HCT116 (cell line): ENCODE measurements around the gene SMTNL2. TPM values are rescaled to one million over a fixed set of nuclear protein-coding genes. Genes with fewer than 3 reads are reported as not detected.
A peak's percentile ranks its signal among the peaks of the same experiment; 100 is the strongest.

Experiments
- ATAC-seq: fragments of 200-7000 bp; cut with Tn5 transposase; 2 replicates; pipeline ENCODE4 v1.9.1; 2020; ENCODE audit warnings: mild to moderate bottlenecking, moderate library complexity
- Bru-seq: library from RNA; stranded (reverse); fragments of 400-500 nt; gene quantifications from one replicate; lab custom pipeline; 2021; lab: Mats Ljungman, UMichigan
- BruChase-seq, 2 experiments: library from RNA; stranded (reverse); fragments of 400-500 nt; gene quantifications; one replicate each; lab custom pipeline; 2021; lab: Mats Ljungman, UMichigan
- BruUV-seq: library from RNA; stranded (reverse); fragments of 400-500 nt; replicated peaks from 2 replicates; lab custom pipeline; 2021; lab: Mats Ljungman, UMichigan
- CTCF ChIA-PET: fragments of 300-600 bp; sonication (Branson Sonifier 250); formaldehyde crosslinking; loops from one replicate; lab custom pipeline; 2021; ENCODE audit warnings: antibody characterized with exemption; lab: Charles Lee
- POLR2A ChIA-PET: fragments of 300-600, 350-600 bp; sonication (Branson Sonifier 250); formaldehyde crosslinking; loops from one replicate; lab custom pipeline; 2021; ENCODE audit warnings: antibody characterized with exemption; lab: Charles Lee
- RAD21 ChIA-PET, 2 experiments: fragments of 300-600 bp; sonication (Branson Sonifier 250); formaldehyde crosslinking; loops; one replicate each; lab custom pipeline; 2023; ENCODE audit warnings: low total read pairs in 2 of 2; ENCODE audit not compliant: uncharacterized antibody in 2 of 2, unreplicated experiment in 2 of 2, low non-redundant PET in 1 of 2; lab: Charles Lee
- DNase-seq: peaks from one replicate; pipeline ENCODE4 v3.0.0-alpha.2; 2010; ENCODE audit warnings: low read depth, low spot score
- H2AFZ ChIP-seq: fragments of 200-600 bp; shearing (Covaris generic), sonication (generic); 2 replicates; pipeline ENCODE4 v1.6.1; 2017; ENCODE audit warnings: low read depth, mixed run types, mixed read lengths, antibody characterized with exemption, low read length; ENCODE audit not compliant: poor library complexity, severe bottlenecking
- H3K27ac ChIP-seq: 2 replicates; pipeline ENCODE4 v1.5.1; 2012; ENCODE audit warnings: low read depth, low read length
- H3K27me3 ChIP-seq: fragments of 200-600 bp; sonication (generic); 2 replicates; pipeline ENCODE4 v1.6.1; 2016; ENCODE audit warnings: mixed run types, low read length, mixed read lengths; ENCODE audit not compliant: insufficient read depth
- H3K36me3 ChIP-seq, 2 experiments: fragments of 200-500 bp in 1 of 2; fragments of 200-600 bp in 1 of 2; sonication (Bioruptor generic) in 1 of 2; sonication (generic) in 1 of 2; 2 replicates each; pipeline versions ENCODE4 v1.5.1 to v1.6.1; 2014 to 2016; ENCODE audit warnings: low read length in 2 of 2, inconsistent platforms in 1 of 2, mixed read lengths in 1 of 2, mixed run types in 1 of 2; ENCODE audit not compliant: insufficient read depth in 2 of 2, control insufficient read depth in 1 of 2
- H3K4me1 ChIP-seq, 2 experiments: fragments of 200-600 bp in 1 of 2; sonication (generic) in 1 of 2; 2 replicates each; pipeline versions ENCODE4 v1.5.1 to v1.6.1; 2012 to 2017; ENCODE audit warnings: low read length in 2 of 2, inconsistent platforms in 1 of 2, mild to moderate bottlenecking in 1 of 2, mixed read lengths in 1 of 2, mixed run types in 1 of 2, moderate library complexity in 1 of 2; ENCODE audit not compliant: insufficient read depth in 2 of 2, control insufficient read depth in 1 of 2
- H3K4me2 ChIP-seq: fragments of 200-600 bp; sonication (generic); 2 replicates; pipeline ENCODE4 v1.6.1; 2017; ENCODE audit warnings: mixed run types, low read length, mixed read lengths
- H3K4me3 ChIP-seq, 2 experiments: fragments of 200-600 bp in 1 of 2; sonication (generic) in 1 of 2; replicated peaks in 1 of 2; 2 replicates each; pipeline ENCODE4 v1.5.1; 2011 to 2016; ENCODE audit warnings: low read length in 2 of 2, control low read depth in 1 of 2, low read depth in 1 of 2, mild to moderate bottlenecking in 1 of 2, mixed read lengths in 1 of 2, mixed run types in 1 of 2
- H3K79me2 ChIP-seq: fragments of 200-600 bp; sonication (generic); 2 replicates; pipeline ENCODE4 v1.6.1; 2017; ENCODE audit warnings: mild to moderate bottlenecking, mixed run types, low read length, moderate library complexity, mixed read lengths; ENCODE audit not compliant: insufficient read depth
- H3K9ac ChIP-seq: fragments of 200-600 bp; sonication (generic); 2 replicates; pipeline ENCODE4 v1.6.1; 2016; ENCODE audit warnings: low read length, mixed read lengths
- H3K9me2 ChIP-seq: fragments of 200-600 bp; sonication (generic), shearing (Covaris generic); 2 replicates; pipeline ENCODE4 v1.6.1; 2017; ENCODE audit warnings: mixed run types, mild to moderate bottlenecking, moderate library complexity; ENCODE audit not compliant: insufficient read depth
- H3K9me3 ChIP-seq, 2 experiments: fragments of 200-500 bp in 1 of 2; fragments of 200-600 bp in 1 of 2; sonication (Bioruptor generic) in 1 of 2; sonication (generic) in 1 of 2; 2 replicates each; pipeline ENCODE4 v1.6.1; 2014 to 2017; ENCODE audit warnings: low read length in 2 of 2, mixed read lengths in 2 of 2, inconsistent platforms in 1 of 2, low read depth in 1 of 2, mild to moderate bottlenecking in 1 of 2, mixed run types in 1 of 2, moderate library complexity in 1 of 2; ENCODE audit not compliant: control insufficient read depth in 1 of 2, insufficient read depth in 1 of 2
- H4K20me1 ChIP-seq: fragments of 200-600 bp; sonication (generic), shearing (Covaris generic); 2 replicates; pipeline ENCODE4 v1.6.1; 2017; ENCODE audit warnings: mixed run types, mild to moderate bottlenecking, moderate library complexity; ENCODE audit not compliant: insufficient read depth
- CEBPB ChIP-seq: IDR thresholded peaks from 2 replicates; pipeline ENCODE4 v1.6.1; 2012; ENCODE audit warnings: low read depth
- EGR1 ChIP-seq: IDR thresholded peaks from 2 replicates; pipeline ENCODE4 v1.6.1; 2012; ENCODE audit warnings: low read depth
- MAX ChIP-seq: IDR thresholded peaks from 2 replicates; pipeline ENCODE4 v1.6.1; 2012
- POLR2AphosphoS5 ChIP-seq: IDR thresholded peaks from 2 replicates; pipeline ENCODE4 v1.6.1; 2011; ENCODE audit warnings: mild to moderate bottlenecking, low read depth, low read length, moderate library complexity
- ZFX ChIP-seq: fragments of 450-650 bp; IDR thresholded peaks from 2 replicates; pipeline ENCODE4 v1.6.1; 2017
- ZNF274 ChIP-seq: fragments of 200-500 bp; sonication (Bioruptor generic); IDR thresholded peaks from 2 replicates; pipeline ENCODE4 v1.6.1; 2014; ENCODE audit warnings: mild to moderate bottlenecking, low read depth, low read length, inconsistent platforms
- intact Hi-C: fragments of 100-400 bp; cut with micrococcal nuclease; formaldehyde crosslinking; loops from 2 replicates; pipeline ENCODE4 v1.10.0; 2022
- long read RNA-seq: library from polyadenylated mRNA; unstranded; transcript quantifications from one replicate; pipeline ENCODE4 v2.0.0, GENCODE V29; 2021; ENCODE audit not compliant: unreplicated experiment
- polyA plus RNA-seq: library from polyadenylated mRNA; unstranded; fragments of >200 nt; gene quantifications from 2 replicates; pipeline ENCODE4 v1.2.1, GENCODE V29; 2012; ENCODE audit warnings: missing spikeins
- total RNA-seq: library from RNA; stranded (reverse); gene quantifications from one replicate; pipeline ENCODE4 v1.2.1, GENCODE V29; 2021; ENCODE audit not compliant: unreplicated experiment
- TF ChIP-seq, protein P1 (sequence below), 3 experiments: fragments of 200-600 bp in 1 of 3; sonication (generic) in 1 of 3; IDR thresholded peaks in 2 of 3; conservative IDR thresholded peaks in 1 of 3; 2 replicates each; pipeline ENCODE4 v1.5.1; 2012 to 2017; ENCODE audit warnings: low read depth in 2 of 3, low read length in 2 of 3, antibody characterized with exemption in 1 of 3, borderline replicate concordance in 1 of 3, control low read depth in 1 of 3, mild to moderate bottlenecking in 1 of 3, mixed read lengths in 1 of 3, mixed run types in 1 of 3, moderate library complexity in 1 of 3; ENCODE audit not compliant: insufficient read depth in 1 of 3

The SMTNL2 gene
- total RNA-seq (2.3 TPM), Bru-seq, nascent RNA (percentile 27 among the genes with signal in this experiment), BruChase-seq, experiment 1, labeled RNA remaining after a 6-hour chase (percentile 14 among the genes with signal in this experiment), BruChase-seq, experiment 2, labeled RNA remaining after a 2-hour chase (percentile 23 among the genes with signal in this experiment)
- polyA plus RNA-seq: 1.2 and 1.7 TPM in 2 replicates
- long read RNA-seq, partial matches to known transcripts: 0 of 6 reads
- long read RNA-seq, other reads (novel, unspliced or antisense): 5 of 6 reads

DNA sequence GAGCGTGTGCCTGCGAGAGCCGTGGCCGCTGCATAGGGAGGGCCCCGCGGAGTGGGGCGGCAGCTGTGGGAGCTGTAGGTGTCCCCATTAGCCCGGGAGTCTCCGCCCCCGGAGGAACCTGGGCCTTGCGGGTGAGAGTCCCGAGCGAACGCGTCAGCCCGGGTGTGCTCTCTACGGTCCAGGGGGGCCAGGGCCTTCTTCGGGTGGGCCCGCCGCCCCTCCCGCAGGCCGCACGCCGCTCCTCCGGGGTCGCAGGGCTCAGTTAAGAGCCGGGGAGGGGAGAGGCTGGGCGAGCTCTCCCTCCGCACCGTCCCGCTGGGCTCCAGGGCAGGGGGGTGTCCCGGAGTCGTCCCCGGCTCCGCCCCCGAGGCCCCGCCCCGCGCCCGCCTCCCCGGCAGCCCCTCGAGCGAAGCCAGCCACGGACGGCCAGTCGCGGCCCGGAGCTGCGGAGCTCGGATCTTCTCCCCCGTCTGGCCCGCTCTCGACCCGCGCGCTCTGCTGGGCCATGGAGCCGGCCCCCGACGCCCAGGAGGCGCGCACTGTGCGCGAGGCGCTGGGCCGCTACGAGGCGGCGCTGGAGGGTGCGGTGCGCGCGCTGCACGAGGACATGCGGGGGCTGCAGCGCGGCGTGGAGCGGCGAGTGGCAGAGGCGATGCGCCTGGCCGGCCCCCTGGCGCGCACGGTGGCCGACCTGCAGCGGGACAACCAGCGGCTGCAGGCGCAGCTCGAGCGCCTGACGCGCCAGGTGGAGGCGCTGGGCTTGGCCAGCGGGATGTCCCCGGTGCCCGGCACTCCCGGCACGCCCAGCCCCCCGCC lies at the start of gene SMTNL2:
SMTNL2 (plus strand) TSS at position 429 of the 816 bp plus-strand sequence; CDS start at position 506, 77 bp downstream.
- Histone ChIP-seq H3K4me3 (peak within 1 kb of the TSS; percentile 51 to 65), H2AFZ (peak within 1 kb of the TSS; percentile 98), H3K9me2 (no peaks in the 10 kb centered on the region), H4K20me1 (no peaks in the 10 kb centered on the region), H3K9me3 (no peaks in the 10 kb centered on the region), H3K4me2 (peak within 1 kb of the TSS; percentile 98), H3K36me3 (no peaks in the 10 kb centered on the region), H3K4me1 (peaks cover 5 to 23% of the 10 kb centered on the region in 2 experiments; a peak in 3 of 4 replicates), H3K79me2 (no peaks in the 10 kb centered on the region), H3K9ac (peak within 1 kb of the TSS; percentile 55), H3K27me3 (peaks cover 5% of the 10 kb centered on the region; the same call in 1 of the 2 replicates), H3K27ac (peak within 1 kb of the TSS; percentile 46; the same call in 1 of the 2 replicates)
- ATAC-seq (peak; percentile 79), DNase-seq (no peak)
- CTCF ChIA-PET: interaction anchor here (2.0 kb wide), 1 partner anchor 17 kb away, joined by 19 read pairs; no protein-coding TSS in a partner anchor
- intact Hi-C loops: no loop called here
- no TSS peak for BruUV-seq
- RAD21 ChIA-PET: no interaction called here
- TF ChIP-seq EGR1 (no peak), ZNF274 (no peak), POLR2AphosphoS5 (0 out of 2 replicates have a peak, but pooled peaks have one; percentile 27), MAX (peak; percentile 46; the same call in 1 of the 2 replicates), CEBPB (no peak), ZFX (peak; percentile 55)
- TF ChIP-seq, protein P1, sequence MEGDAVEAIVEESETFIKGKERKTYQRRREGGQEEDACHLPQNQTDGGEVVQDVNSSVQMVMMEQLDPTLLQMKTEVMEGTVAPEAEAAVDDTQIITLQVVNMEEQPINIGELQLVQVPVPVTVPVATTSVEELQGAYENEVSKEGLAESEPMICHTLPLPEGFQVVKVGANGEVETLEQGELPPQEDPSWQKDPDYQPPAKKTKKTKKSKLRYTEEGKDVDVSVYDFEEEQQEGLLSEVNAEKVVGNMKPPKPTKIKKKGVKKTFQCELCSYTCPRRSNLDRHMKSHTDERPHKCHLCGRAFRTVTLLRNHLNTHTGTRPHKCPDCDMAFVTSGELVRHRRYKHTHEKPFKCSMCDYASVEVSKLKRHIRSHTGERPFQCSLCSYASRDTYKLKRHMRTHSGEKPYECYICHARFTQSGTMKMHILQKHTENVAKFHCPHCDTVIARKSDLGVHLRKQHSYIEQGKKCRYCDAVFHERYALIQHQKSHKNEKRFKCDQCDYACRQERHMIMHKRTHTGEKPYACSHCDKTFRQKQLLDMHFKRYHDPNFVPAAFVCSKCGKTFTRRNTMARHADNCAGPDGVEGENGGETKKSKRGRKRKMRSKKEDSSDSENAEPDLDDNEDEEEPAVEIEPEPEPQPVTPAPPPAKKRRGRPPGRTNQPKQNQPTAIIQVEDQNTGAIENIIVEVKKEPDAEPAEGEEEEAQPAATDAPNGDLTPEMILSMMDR (IDR thresholded peaks at IDR 0.05 in 2 of 3, conservative IDR thresholded peaks at IDR 0.05 in 1 of 3; ENCODE audit: borderline replicate concordance in 1 of 3, insufficient read depth in 1 of 3, low read depth in 2 of 3, low read length in 2 of 3): no peak; a peak in 1 of 6 replicates
- POLR2A ChIA-PET: interaction anchor here (1.0 to 1.4 kb wide), 2 partner anchors 9 to 17 kb away, joined by 3 to 4 read pairs; no protein-coding TSS in a partner anchor
